ENCODE data around the gene ABLIM2. TPM values are rescaled to one million over a fixed set of nuclear protein-coding genes. Genes with fewer than 3 reads are reported as not detected.

The ABLIM2 gene
- total RNA-seq, 4 donors from 2014 or later = 9.2 to 24.0 (median 12.3) TPM

DNA sequence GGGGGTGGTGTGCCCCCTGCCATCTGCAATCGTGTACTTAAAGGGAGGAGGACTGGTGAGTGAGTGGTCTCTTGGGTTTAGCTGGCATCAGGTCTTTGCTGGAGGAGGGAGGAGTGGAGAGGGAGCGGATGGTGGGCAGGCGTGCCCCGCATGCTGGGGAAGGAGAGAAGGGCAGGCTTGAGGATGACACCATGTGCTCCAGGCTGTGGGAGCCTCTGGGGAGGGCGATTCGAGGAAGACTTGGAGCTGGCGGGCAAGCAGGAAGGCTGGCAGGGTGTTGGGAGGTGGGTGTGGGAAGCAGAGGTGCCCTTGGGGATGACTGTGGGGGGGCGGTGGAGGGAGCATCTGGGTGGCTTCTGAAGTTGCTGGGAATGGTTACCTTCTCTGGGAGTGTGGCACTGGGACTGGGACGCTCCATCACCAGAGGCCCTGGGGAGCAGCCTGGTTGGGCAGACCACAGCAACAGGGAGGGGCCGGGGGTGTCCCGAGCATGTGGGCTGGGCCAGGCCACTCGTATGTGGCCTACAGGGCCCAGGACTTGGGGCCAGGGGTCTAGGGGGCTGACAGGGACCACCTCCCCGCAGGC lies 188.2 kb downstream of the ABLIM2 start:
- Histone ChIP-seq H3K4me3 (replicated peaks in 1 of 3) (no peak overlapping the region), H3K36me3 (no peaks in the 10 kb centered on the region), H3K27me3 (no peaks in the 10 kb centered on the region), H3K4me1 (peaks cover 15 to 50% of the 10 kb centered on the region in 2 donors), H3K9me3 (no peaks in the 10 kb centered on the region), H3K27ac (peak overlapping the region; percentile 79 to 88 (median 79))
- WGBS, 2 donors = 72 to 79% methylated on average over 8 to 13 of the region's 13 CpGs
- no peak for DNase-seq
- intact Hi-C loops (cut with DNase I) = no loop called here
- no peak for TF ChIP-seq POLR2A (IDR thresholded peaks at IDR 0.05)
- TF ChIP-seq, protein P1, sequence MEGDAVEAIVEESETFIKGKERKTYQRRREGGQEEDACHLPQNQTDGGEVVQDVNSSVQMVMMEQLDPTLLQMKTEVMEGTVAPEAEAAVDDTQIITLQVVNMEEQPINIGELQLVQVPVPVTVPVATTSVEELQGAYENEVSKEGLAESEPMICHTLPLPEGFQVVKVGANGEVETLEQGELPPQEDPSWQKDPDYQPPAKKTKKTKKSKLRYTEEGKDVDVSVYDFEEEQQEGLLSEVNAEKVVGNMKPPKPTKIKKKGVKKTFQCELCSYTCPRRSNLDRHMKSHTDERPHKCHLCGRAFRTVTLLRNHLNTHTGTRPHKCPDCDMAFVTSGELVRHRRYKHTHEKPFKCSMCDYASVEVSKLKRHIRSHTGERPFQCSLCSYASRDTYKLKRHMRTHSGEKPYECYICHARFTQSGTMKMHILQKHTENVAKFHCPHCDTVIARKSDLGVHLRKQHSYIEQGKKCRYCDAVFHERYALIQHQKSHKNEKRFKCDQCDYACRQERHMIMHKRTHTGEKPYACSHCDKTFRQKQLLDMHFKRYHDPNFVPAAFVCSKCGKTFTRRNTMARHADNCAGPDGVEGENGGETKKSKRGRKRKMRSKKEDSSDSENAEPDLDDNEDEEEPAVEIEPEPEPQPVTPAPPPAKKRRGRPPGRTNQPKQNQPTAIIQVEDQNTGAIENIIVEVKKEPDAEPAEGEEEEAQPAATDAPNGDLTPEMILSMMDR (IDR thresholded peaks at IDR 0.05) = no peak

DNA sequence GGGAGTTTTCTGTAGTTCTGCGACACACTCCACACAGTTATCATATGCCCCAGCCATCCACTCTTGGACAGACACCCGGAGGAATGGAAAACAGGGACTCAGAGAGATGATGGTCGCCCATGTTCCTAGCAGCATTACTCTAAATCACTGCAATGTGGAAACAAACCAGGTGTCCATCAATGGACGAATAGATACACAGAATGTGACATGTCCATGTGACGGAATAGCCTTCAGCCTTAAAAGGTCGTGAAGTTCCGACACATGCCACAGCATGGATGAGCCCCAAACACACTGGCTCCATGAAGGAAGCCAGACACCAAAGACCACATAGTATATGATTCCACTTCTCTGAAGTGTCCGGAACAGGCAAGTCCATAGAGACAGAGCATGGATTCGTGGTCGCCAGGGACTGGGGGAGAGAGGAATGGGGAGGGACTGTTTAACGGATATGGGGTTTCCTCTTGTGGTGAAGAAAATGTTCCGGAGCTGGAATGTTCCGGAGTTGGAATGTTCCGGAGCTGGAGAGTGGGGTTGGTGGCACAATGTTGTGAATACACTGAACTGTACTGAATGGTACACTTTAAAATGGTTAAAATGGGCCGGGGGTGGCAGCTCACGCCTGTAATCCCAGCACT lies 190.2 kb downstream of the ABLIM2 start:
- Histone ChIP-seq H3K9me3 (no peaks in the 10 kb centered on the region), H3K27me3 (no peaks in the 10 kb centered on the region), H3K4me1 (peaks cover 15 to 50% of the 10 kb centered on the region in 2 donors), H3K36me3 (no peaks in the 10 kb centered on the region), H3K4me3 (replicated peaks in 1 of 3) (no peak overlapping the region), H3K27ac (peak overlapping the region in 2 of 3 donors; percentile 57 to 61)
- intact Hi-C loops (cut with DNase I) = no loop called here
- DNase-seq = no peak
- TF ChIP-seq POLR2A (IDR thresholded peaks at IDR 0.05) = no peak
- 72 to 77% methylated on average over 16 of the region's 16 CpGs for WGBS, 2 donors

DNA sequence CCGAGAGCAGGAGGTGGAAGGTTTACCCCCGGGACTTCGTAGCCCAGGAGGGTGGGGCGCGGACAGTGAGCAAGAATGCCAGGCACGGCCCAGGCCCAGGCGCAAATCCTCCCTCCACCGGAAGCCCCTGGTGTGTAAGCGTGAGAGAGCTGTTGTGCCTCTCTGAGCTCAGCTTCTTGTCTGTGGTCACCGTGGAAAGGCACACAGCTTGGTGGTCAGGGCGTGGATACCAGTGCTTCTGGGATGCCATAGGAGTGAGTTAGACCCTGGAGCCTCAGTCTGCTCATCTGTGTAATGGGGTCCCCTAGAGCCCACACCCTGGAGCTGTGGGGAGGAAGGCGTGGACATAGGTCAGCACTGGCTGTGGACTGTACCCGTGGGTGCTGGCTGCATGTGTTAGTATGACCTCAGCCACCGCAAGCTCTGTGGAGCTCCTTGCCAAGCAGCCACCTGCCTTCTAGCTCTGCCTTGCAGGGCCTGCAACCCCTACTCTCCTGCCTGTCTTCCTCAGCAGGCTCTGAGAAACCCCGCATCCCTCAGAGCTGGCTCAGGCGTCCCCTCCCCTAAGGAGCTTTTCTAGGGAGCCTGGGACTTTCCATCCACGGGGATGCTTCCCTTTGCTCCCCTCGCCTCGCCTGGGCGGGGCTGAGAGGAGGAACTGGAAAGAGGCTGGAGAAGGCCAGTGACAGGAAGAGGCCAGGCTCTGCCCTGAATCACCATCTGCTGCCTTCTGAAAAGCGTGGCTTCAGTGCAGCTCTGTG lies 190.9 kb downstream of the ABLIM2 start:
- DNase-seq = no peak
- 79 to 81% methylated on average over 14 to 21 of the region's 21 CpGs for WGBS, 2 donors

DNA sequence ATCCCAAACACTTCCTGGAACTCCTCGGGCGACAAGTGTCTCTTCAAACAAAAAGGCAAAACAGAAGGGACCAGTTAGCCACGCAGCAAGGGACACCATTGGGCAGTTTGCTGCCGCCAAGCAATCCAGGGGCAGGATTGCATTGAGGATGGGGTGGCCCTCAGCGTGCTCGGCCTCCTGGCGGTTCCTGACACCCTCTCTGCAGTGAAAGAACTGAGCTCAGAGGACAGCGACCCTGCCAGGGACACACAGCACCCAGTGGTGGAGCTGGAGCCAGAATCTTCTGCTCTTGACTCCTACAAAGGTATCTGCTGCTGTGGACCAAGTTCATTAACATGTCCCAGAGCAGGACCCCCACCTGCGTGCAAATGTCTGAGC lies 191.6 kb downstream of the ABLIM2 start:
- Histone ChIP-seq H3K4me1 (peaks cover 15 to 41% of the 10 kb centered on the region in 2 donors), H3K27ac (no peak overlapping the region)

More for the DNA sequence above, 190.9 kb downstream of the ABLIM2 start:
- Histone ChIP-seq H3K27me3 (no peaks in the 10 kb centered on the region), H3K27ac (peak overlapping the region in 2 of 3 donors; percentile 57 to 61), H3K4me3 (replicated peaks in 1 of 3) (no peak overlapping the region), H3K4me1 (peaks cover 15 to 47% of the 10 kb centered on the region in 2 donors), H3K9me3 (no peaks in the 10 kb centered on the region), H3K36me3 (no peaks in the 10 kb centered on the region)
- intact Hi-C loops (cut with DNase I) = no loop called here
- TF ChIP-seq POLR2A (IDR thresholded peaks at IDR 0.05) = no peak
- TF ChIP-seq, protein P1 (IDR thresholded peaks at IDR 0.05) = no peak

More for the DNA sequence above, 191.6 kb downstream of the ABLIM2 start:
- no peak for DNase-seq
- no peaks in the 10 kb centered on the region for H3K27me3 ChIP-seq
- intact Hi-C loops (cut with DNase I) = no loop called here
- H3K9me3 ChIP-seq = no peaks in the 10 kb centered on the region
- H3K36me3 ChIP-seq = no peaks in the 10 kb centered on the region
- 82 to 89% methylated on average over 7 to 9 of the region's 9 CpGs for WGBS, 2 donors
- TF ChIP-seq, protein P1 (IDR thresholded peaks at IDR 0.05) = no peak
- TF ChIP-seq POLR2A (IDR thresholded peaks at IDR 0.05) = no peak
- H3K4me3 ChIP-seq (replicated peaks in 1 of 3) = no peak overlapping the region
